ENCODE results near the gene PPIL6.

DNA sequence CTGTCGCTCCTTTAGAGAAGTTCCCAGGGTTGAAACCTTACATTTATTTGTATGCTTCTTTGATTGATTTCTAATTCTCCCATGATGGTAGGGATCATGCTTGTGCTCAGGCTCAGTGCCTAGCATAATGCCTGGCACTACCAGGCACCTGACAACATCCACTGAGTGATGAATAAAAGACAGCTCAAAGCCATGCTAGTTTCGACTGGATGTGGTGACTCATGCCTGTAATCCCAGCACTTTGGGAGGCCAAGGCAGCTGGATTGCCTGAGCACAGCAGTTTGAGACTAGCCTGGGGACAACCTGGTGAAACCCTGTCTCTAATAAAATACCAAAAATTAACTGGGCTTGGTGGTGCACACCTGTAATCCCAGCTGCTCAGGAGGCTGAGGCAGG lies 46.5 kb downstream of the PPIL6 start:
- TF ChIP-seq POLR2A (IDR thresholded peaks at IDR 0.05; ENCODE audit: low read depth, low read length) (no peak), POLR2AphosphoS5 (IDR thresholded peaks at IDR 0.05; ENCODE audit: low read depth, low read length) (no peak)

Measured in GM12891 (cell line).